Mononuclear cell (primary cell): Measurements from ENCODE around the gene PDZD8. TPM values are rescaled to one million over a fixed set of nuclear protein-coding genes. Genes with fewer than 3 reads are reported as not detected.

Source experiments
- H3K27me3 ChIP-seq: 2 replicates; pipeline ENCODE4 v1.6.0; 2011; ENCODE audit warnings: low read length, control low read depth; ENCODE audit not compliant: insufficient read depth
- H3K4me1 ChIP-seq: 2 replicates; pipeline ENCODE4 v1.5.1; 2011; ENCODE audit warnings: mild to moderate bottlenecking, low read length, control low read depth; ENCODE audit not compliant: insufficient read depth
- H3K4me3 ChIP-seq: 2 replicates; pipeline ENCODE4 v1.5.1; 2011; ENCODE audit warnings: mild to moderate bottlenecking, low read length, moderate library complexity
- H3K9me3 ChIP-seq: 2 replicates; pipeline ENCODE4 v1.5.1; 2011; ENCODE audit warnings: low read depth, mild to moderate bottlenecking, control low read depth, low read length
- total RNA-seq: library from RNA; depleted of rRNA; stranded (reverse); fragments of >200 nt; gene quantifications from one replicate; pipeline ENCODE4 v1.2.3, GENCODE V29; 2012

Gene PDZD8
- total RNA-seq, 1 donor: 53.1 TPM

GRCh38 chr10:117268907-117269306, 106.3 kb downstream of the PDZD8 start:
- Histone ChIP-seq H3K9me3 (no peaks in the 10 kb centered on the region), H3K4me1 (peaks cover 3% of the 10 kb centered on the region), H3K4me3 (no peak overlapping the region), H3K27me3 (no peaks in the 10 kb centered on the region)

DNA sequence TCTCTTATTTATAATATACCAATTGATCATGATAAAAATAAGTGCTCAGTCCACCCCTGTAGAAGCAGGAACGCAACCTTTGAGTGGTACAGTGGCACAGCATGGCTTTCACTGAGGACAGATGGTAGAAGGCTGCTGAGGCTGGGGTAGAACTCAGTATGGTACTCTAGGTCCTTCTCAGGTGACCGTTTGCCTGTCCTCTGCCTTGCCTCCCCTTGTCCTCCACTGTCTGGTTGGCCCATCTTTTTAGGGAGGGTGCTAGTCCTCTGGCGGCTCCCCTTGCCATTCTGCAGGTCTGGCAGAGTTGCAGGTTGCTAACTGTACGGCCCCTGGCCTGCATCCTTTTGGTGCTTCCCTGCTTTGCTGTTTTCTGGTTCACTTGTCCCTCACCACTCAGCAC, 107.0 kb downstream of the PDZD8 start:
- Histone ChIP-seq H3K27me3 (no peaks in the 10 kb centered on the region), H3K9me3 (no peaks in the 10 kb centered on the region), H3K4me3 (no peak overlapping the region), H3K4me1 (no peaks in the 10 kb centered on the region)

- Histone ChIP-seq H3K27me3 (no peaks in the 10 kb centered on the region), H3K9me3 (no peaks in the 10 kb centered on the region), H3K4me1 (no peaks in the 10 kb centered on the region), H3K4me3 (no peak overlapping the region)
Measured at GRCh38 chr10:117266812-117267211, 108.4 kb downstream of the PDZD8 start.

- H3K4me3 ChIP-seq: no peak overlapping the region
- H3K4me1 ChIP-seq: no peaks in the 10 kb centered on the region
- no peaks in the 10 kb centered on the region for H3K9me3 ChIP-seq
- no peaks in the 10 kb centered on the region for H3K27me3 ChIP-seq
Measured at GRCh38 chr10:117266400-117266799, 108.8 kb downstream of the PDZD8 start.

GRCh38 chr10:117264782-117265181, 110.5 kb downstream of the PDZD8 start:
- Histone ChIP-seq H3K4me1 (peaks cover 11% of the 10 kb centered on the region), H3K4me3 (no peak overlapping the region), H3K27me3 (no peaks in the 10 kb centered on the region), H3K9me3 (no peaks in the 10 kb centered on the region)

- H3K4me1 ChIP-seq: peaks cover 19% of the 10 kb centered on the region
- no peaks in the 10 kb centered on the region for H3K9me3 ChIP-seq
- H3K4me3 ChIP-seq: no peak overlapping the region
- H3K27me3 ChIP-seq: no peaks in the 10 kb centered on the region
Measured at GRCh38 chr10:117262903-117263293, 112.3 kb downstream of the PDZD8 start.

- Histone ChIP-seq H3K9me3 (no peaks in the 10 kb centered on the region), H3K4me1 (peaks cover 19% of the 10 kb centered on the region), H3K27me3 (no peaks in the 10 kb centered on the region), H3K4me3 (no peak overlapping the region)
Measured at GRCh38 chr10:117262291-117262902, 112.8 kb downstream of the PDZD8 start.

- Histone ChIP-seq H3K9me3 (no peaks in the 10 kb centered on the region), H3K4me3 (no peak overlapping the region), H3K27me3 (no peaks in the 10 kb centered on the region), H3K4me1 (peaks cover 19% of the 10 kb centered on the region)
Measured at GRCh38 chr10:117261501-117261900, 113.7 kb downstream of the PDZD8 start.

GRCh38 chr10:117260084-117260483, 115.2 kb downstream of the PDZD8 start:
- Histone ChIP-seq H3K4me3 (no peak overlapping the region), H3K9me3 (no peaks in the 10 kb centered on the region)

GRCh38 chr10:117259279-117259678, 116.0 kb downstream of the PDZD8 start:
- H3K4me1 ChIP-seq: peaks cover 19% of the 10 kb centered on the region
- H3K9me3 ChIP-seq: no peaks in the 10 kb centered on the region
- H3K27me3 ChIP-seq: no peaks in the 10 kb centered on the region
- H3K4me3 ChIP-seq: no peak overlapping the region

More at GRCh38 chr10:117260084-117260483, 115.2 kb downstream of the PDZD8 start:
- no peaks in the 10 kb centered on the region for H3K27me3 ChIP-seq
- H3K4me1 ChIP-seq: peaks cover 19% of the 10 kb centered on the region

- Histone ChIP-seq H3K9me3 (no peaks in the 10 kb centered on the region), H3K4me3 (no peak overlapping the region), H3K27me3 (no peaks in the 10 kb centered on the region), H3K4me1 (peaks cover 19% of the 10 kb centered on the region)
Measured at GRCh38 chr10:117257721-117258120, 117.5 kb downstream of the PDZD8 start.

DNA sequence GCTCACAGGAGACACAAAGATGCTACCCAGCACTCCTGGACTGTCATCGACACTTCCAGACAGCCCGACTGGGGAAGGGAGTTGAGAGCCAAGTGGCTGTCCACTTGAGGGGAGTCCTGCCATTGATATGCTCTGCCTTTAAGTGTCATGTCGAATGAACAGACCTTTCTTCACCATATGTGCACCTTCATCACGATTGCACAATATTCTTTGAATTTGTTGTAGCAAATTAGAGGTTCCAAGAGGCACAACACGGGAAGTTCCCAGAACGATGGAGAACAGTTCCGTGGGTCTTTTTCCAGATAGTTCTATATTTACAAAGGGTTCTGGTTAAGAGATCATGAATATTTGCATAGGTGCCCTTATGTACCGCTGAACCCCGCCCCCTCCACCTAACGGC, 118.3 kb downstream of the PDZD8 start:
- Histone ChIP-seq H3K9me3 (no peaks in the 10 kb centered on the region), H3K4me1 (peaks cover 19% of the 10 kb centered on the region), H3K27me3 (no peaks in the 10 kb centered on the region), H3K4me3 (no peak overlapping the region)

- no peak overlapping the region for H3K4me3 ChIP-seq
- H3K4me1 ChIP-seq: peaks cover 17% of the 10 kb centered on the region
- H3K27me3 ChIP-seq: no peaks in the 10 kb centered on the region
Measured at GRCh38 chr10:117255835-117256460, 119.3 kb downstream of the PDZD8 start.

DNA sequence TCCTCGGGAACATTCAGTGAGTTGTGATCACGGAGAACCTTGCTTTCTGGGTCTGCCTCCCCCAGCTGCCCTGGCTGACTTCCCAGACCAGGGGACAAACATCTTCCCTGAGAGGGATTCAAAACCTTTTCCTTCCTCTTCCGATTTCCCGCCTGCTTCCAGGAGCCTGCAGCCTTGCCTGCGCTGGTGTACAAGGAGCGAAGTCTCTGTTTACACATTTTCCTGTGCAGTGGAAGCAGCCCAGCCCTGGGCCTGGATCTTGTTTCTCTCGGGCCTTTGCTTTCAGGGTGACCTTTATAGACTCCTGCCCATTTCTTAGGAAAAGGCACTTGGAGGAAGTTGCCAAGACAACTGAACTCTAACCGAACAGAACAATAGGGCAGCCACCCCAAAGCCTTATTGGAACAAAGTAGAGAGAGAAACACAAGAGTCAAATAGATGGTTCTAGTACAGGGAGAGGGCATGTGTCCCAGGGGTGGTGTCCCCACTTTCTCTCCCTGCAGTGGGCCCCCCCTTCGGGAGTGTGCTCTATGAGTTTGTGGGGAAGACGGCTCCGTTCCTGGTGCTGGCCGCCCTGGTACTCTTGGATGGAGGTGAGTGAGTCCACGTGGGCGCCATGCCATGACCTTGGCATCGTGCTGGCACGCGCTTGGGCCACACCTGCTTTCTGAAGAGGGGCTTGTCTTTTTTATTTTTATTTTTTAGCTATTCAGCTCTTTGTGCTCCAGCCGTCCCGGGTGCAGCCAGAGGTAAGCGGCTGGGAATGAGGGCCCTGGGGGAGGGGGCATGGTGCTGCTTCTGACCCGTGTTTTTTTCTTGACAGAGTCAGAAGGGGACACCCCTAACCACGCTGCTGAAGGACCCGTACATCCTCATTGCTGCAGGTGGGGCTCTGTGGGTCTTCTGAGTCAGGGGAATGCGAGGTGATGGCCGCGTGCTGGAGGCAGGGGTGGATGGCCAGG, 120.2 kb downstream of the PDZD8 start:
- Histone ChIP-seq H3K4me1 (peaks cover 10% of the 10 kb centered on the region), H3K9me3 (no peaks in the 10 kb centered on the region), H3K4me3 (no peak overlapping the region), H3K27me3 (no peaks in the 10 kb centered on the region)

More at GRCh38 chr10:117255835-117256460, 119.3 kb downstream of the PDZD8 start:
- no peaks in the 10 kb centered on the region for H3K9me3 ChIP-seq

DNA sequence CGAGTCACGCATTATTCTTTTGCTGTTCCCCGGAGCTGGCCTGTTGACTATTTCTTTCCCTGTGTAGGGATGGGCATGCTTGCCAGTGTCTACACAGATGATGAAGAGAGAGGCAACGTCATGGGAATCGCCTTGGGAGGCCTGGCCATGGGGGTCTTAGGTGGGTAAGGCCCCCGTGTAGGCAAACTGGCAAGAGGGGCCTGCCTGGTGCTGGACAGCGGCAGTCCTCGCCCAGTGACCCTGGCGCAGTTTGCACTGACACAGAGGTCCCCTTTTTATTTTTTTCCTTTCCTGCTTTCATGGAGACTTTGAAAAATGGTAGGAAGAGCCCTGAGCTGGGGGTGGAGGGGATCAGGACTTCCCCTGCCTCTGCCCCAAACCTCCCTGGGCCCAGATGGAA, 120.9 kb downstream of the PDZD8 start:
- Histone ChIP-seq H3K4me1 (peaks cover 3% of the 10 kb centered on the region), H3K4me3 (no peak overlapping the region), H3K27me3 (no peaks in the 10 kb centered on the region), H3K9me3 (no peaks in the 10 kb centered on the region)
